Stimulated activated CD8-positive, alpha-beta memory T cell treated with anti-CD3 and anti-CD28 coated beads, Interleukin-4, amount 100 ng/mL, for 24 hours (primary cell): ENCODE data around the gene CDO1.

Experiments used
- DNase-seq: peaks from one replicate; pipeline ENCODE4 v3.0.0-alpha.2; 2020; ENCODE audit warnings: low read depth

Gene CDO1

GRCh38 chr5:115785381-115786065, 30.9 kb downstream of the CDO1 start:
- DNase-seq, result no peak

GRCh38 chr5:115778417-115778816, 38.0 kb downstream of the CDO1 start:
- DNase-seq, result no peak

- no peak for DNase-seq
These were observed 39.5 kb downstream of the CDO1 start for GRCh38 chr5:115776989-115777388.

- DNase-seq, result no peak
These were observed 40.5 kb downstream of the CDO1 start for GRCh38 chr5:115775999-115776398.

GRCh38 chr5:115774684-115775083, 41.8 kb downstream of the CDO1 start:
- DNase-seq, result no peak

GRCh38 chr5:115772731-115773475, 43.6 kb downstream of the CDO1 start:
- no peak for DNase-seq

- no peak for DNase-seq
These were observed 46.0 kb downstream of the CDO1 start for GRCh38 chr5:115770466-115770865.

- DNase-seq, result no peak
These were observed 49.0 kb downstream of the CDO1 start for GRCh38 chr5:115767424-115767823.

- no peak for DNase-seq
These were observed 49.9 kb downstream of the CDO1 start for GRCh38 chr5:115766608-115767007.

GRCh38 chr5:115758356-115758755, 58.1 kb downstream of the CDO1 start:
- DNase-seq, result no peak

GRCh38 chr5:115755675-115756074, 60.8 kb downstream of the CDO1 start:
- no peak for DNase-seq
